HG03432 (cell line): ENCODE data around the gene FAM53B.
A peak's percentile ranks its signal among the peaks of the same experiment; 100 is the strongest.
"Not testable (repeated sequence)": the region's sequence is repeated elsewhere in the genome, so short reads cannot be mapped to it uniquely, and the experiment has no call there.

Experiments used
- ATAC-seq: cut with Tn5 transposase; IDR thresholded peaks from one replicate; pipeline ENCODE4 v1.9.1; 2021; ENCODE audit warnings: mild to moderate bottlenecking, moderate library complexity; ENCODE audit not compliant: unreplicated experiment

Gene FAM53B

GRCh38 chr10:124616836-124617130 lies 127.4 kb downstream of the FAM53B start:
- ATAC-seq, result no peak

GRCh38 chr10:124616040-124616835 lies 127.9 kb downstream of the FAM53B start:
- no peak for ATAC-seq

GRCh38 chr10:124615259-124615658 lies 128.9 kb downstream of the FAM53B start:
- ATAC-seq, result no peak

- ATAC-seq, result peak; percentile 65
Measured at GRCh38 chr10:124614003-124614659, 130.0 kb downstream of the FAM53B start.

GRCh38 chr10:124612611-124613498 lies 131.3 kb downstream of the FAM53B start:
- no peak for ATAC-seq

- no peak for ATAC-seq
Measured at GRCh38 chr10:124611738-124612137, 132.4 kb downstream of the FAM53B start.

- not testable (repeated sequence) for ATAC-seq
Measured at GRCh38 chr10:124610851-124611250, 133.3 kb downstream of the FAM53B start.

- not testable (repeated sequence) for ATAC-seq
Measured at GRCh38 chr10:124610186-124610585, 134.0 kb downstream of the FAM53B start.

- no peak for ATAC-seq
Measured at GRCh38 chr10:124609698-124610097, 134.5 kb downstream of the FAM53B start.

- no peak for ATAC-seq
Measured at GRCh38 chr10:124608093-124608721, 136.0 kb downstream of the FAM53B start.

GRCh38 chr10:124607693-124608092 lies 136.5 kb downstream of the FAM53B start:
- no peak for ATAC-seq

GRCh38 chr10:124606822-124607221 lies 137.4 kb downstream of the FAM53B start:
- ATAC-seq, result no peak

GRCh38 chr10:124605856-124606812 lies 138.0 kb downstream of the FAM53B start:
- ATAC-seq, result no peak

GRCh38 chr10:124605481-124605855 lies 138.7 kb downstream of the FAM53B start:
- no peak for ATAC-seq

- no peak for ATAC-seq
Measured at GRCh38 chr10:124605001-124605370, 139.2 kb downstream of the FAM53B start.

- ATAC-seq, result no peak
Measured at GRCh38 chr10:124604214-124605000, 139.8 kb downstream of the FAM53B start.

GRCh38 chr10:124603376-124604213 lies 140.6 kb downstream of the FAM53B start:
- ATAC-seq, result no peak

GRCh38 chr10:124602646-124603365 lies 141.4 kb downstream of the FAM53B start:
- ATAC-seq, result no peak
